Neural cell (in vitro differentiated cells): ENCODE data around the gene SULT1A2. TPM values are rescaled to one million over a fixed set of nuclear protein-coding genes. Genes with fewer than 3 reads are reported as not detected.
"Not testable (repeated sequence)": the region's sequence is repeated elsewhere in the genome, so short reads cannot be mapped to it uniquely, and the experiment has no call there.

Experiments used
- H2AFZ ChIP-seq: fragments of 200-600, 300-800 bp; sonication (generic), shearing (Covaris generic); 2 replicates; pipeline ENCODE4 v1.6.0; 2014; ENCODE audit warnings: low read depth, mild to moderate bottlenecking, antibody characterized with exemption, low read length, moderate library complexity
- H3F3A ChIP-seq: fragments of 200-600 bp; shearing (Covaris generic); 2 replicates; pipeline ENCODE4 v1.6.1; 2016; ENCODE audit warnings: mild to moderate bottlenecking, moderate library complexity, mixed read lengths, antibody characterized with exemption, low read length; ENCODE audit not compliant: insufficient read depth, poor library complexity, severe bottlenecking
- H3K27ac ChIP-seq: fragments of 200-600, 300-800 bp; sonication (generic), shearing (Covaris generic); 2 replicates; pipeline ENCODE4 v1.5.1; 2014; ENCODE audit warnings: mild to moderate bottlenecking, low read length, moderate library complexity
- H3K27me3 ChIP-seq: fragments of 300-800, 200-600 bp; sonication (generic), shearing (Covaris generic); 2 replicates; pipeline ENCODE4 v1.6.0; 2014; ENCODE audit warnings: mild to moderate bottlenecking, low read depth, low read length, moderate library complexity; ENCODE audit not compliant: insufficient read depth
- H3K36me3 ChIP-seq: fragments of 300-800, 200-600 bp; sonication (generic), shearing (Covaris generic); 2 replicates; pipeline ENCODE4 v1.5.1; 2014; ENCODE audit warnings: mild to moderate bottlenecking, antibody characterized with exemption, low read length, moderate library complexity; ENCODE audit not compliant: insufficient read depth
- H3K4me2 ChIP-seq: fragments of 300-800, 200-600 bp; sonication (generic), shearing (Covaris generic); 2 replicates; pipeline ENCODE4 v1.6.0; 2014; ENCODE audit warnings: mild to moderate bottlenecking, low read length
- H3K4me3 ChIP-seq: fragments of 300-800, 200-600 bp; sonication (generic), shearing (Covaris generic); 2 replicates; pipeline ENCODE4 v1.5.1; 2014; ENCODE audit warnings: mild to moderate bottlenecking, low read length, moderate library complexity
- H3K79me2 ChIP-seq: fragments of 200-600 bp; shearing (Covaris generic); replicated peaks from 2 replicates; pipeline ENCODE4 v1.6.0; 2014; ENCODE audit warnings: mild to moderate bottlenecking, low read length, moderate library complexity; ENCODE audit not compliant: insufficient read depth
- H3K9ac ChIP-seq: fragments of 300-800, 200-600 bp; sonication (generic), shearing (Covaris generic); 2 replicates; pipeline ENCODE4 v1.6.1; 2016; ENCODE audit warnings: mild to moderate bottlenecking, low read length, mixed read lengths
- H3K9me2 ChIP-seq: fragments of 200-600 bp; shearing (Covaris generic); 2 replicates; pipeline ENCODE4 v1.6.1; 2016; ENCODE audit warnings: mild to moderate bottlenecking, low read length, mixed read lengths; ENCODE audit not compliant: insufficient read depth
- H3K9me3 ChIP-seq: fragments of 200-600, 300-800 bp; sonication (generic), shearing (Covaris generic); 2 replicates; pipeline ENCODE4 v1.6.1; 2016; ENCODE audit warnings: mild to moderate bottlenecking, mixed run types, low read length, moderate library complexity, mixed read lengths
- H4K20me1 ChIP-seq: fragments of 200-600 bp; shearing (Covaris generic); 2 replicates; pipeline ENCODE4 v1.6.1; 2016; ENCODE audit warnings: mild to moderate bottlenecking, mixed run types; ENCODE audit not compliant: insufficient read depth
- EP300 ChIP-seq: fragments of 450-650 bp; conservative IDR thresholded peaks from 2 replicates; pipeline ENCODE4 v1.6.1; 2014; ENCODE audit warnings: antibody characterized with exemption, mild to moderate bottlenecking, moderate library complexity; ENCODE audit not compliant: poor library complexity, severe bottlenecking
- EZH2 ChIP-seq: fragments of 200-600, 300-800 bp; shearing (Covaris generic), sonication (generic); IDR thresholded peaks from 2 replicates; pipeline ENCODE4 v1.6.1; 2014; ENCODE audit warnings: antibody characterized with exemption, low read length, borderline replicate concordance, mild to moderate bottlenecking; ENCODE audit not compliant: insufficient read depth, poor library complexity, severe bottlenecking
- MXI1 ChIP-seq: fragments of 450-650 bp; conservative IDR thresholded peaks from 2 replicates; pipeline ENCODE4 v1.6.1; 2014; ENCODE audit warnings: antibody characterized with exemption, mild to moderate bottlenecking; ENCODE audit not compliant: poor library complexity, severe bottlenecking
- POLR2AphosphoS5 ChIP-seq: IDR thresholded peaks from 2 replicates; pipeline ENCODE4 v1.6.1; 2012
- RAD21 ChIP-seq: fragments of 450-650 bp; conservative IDR thresholded peaks from 2 replicates; pipeline ENCODE4 v1.6.1; 2014; ENCODE audit warnings: antibody characterized with exemption, mild to moderate bottlenecking, moderate library complexity
- REST ChIP-seq: IDR thresholded peaks from 2 replicates; pipeline ENCODE4 v1.6.1; 2012; ENCODE audit warnings: borderline replicate concordance
- SMC3 ChIP-seq: fragments of 450-650 bp; conservative IDR thresholded peaks from 2 replicates; pipeline ENCODE4 v1.6.1; 2014; ENCODE audit warnings: antibody characterized with exemption, mild to moderate bottlenecking, moderate library complexity; ENCODE audit not compliant: poor library complexity
- TAF1 ChIP-seq: IDR thresholded peaks from 2 replicates; pipeline ENCODE4 v1.6.1; 2012; ENCODE audit warnings: low read depth
- polyA plus RNA-seq: library from polyadenylated mRNA; depleted of rRNA; stranded (reverse); fragments of >200 nt; gene quantifications from 2 replicates; pipeline ENCODE4 v1.2.3, GENCODE V29; 2014

Gene SULT1A2
- polyA plus RNA-seq, 1 donor from 2014 or later: not detected

GRCh38 chr16:28569968-28570752 is 26.7 kb downstream of the SULT1A2 start:
- Histone ChIP-seq H4K20me1 (no peaks in the 10 kb centered on the region), H3K9me2 (no peaks in the 10 kb centered on the region), H3K4me3 (no peak overlapping the region), H3K4me2 (no peak overlapping the region), H3K79me2 (no peaks in the 10 kb centered on the region), H3K9ac (no peak overlapping the region), H2AFZ (no peak overlapping the region), H3K9me3 (no peaks in the 10 kb centered on the region), H3K27ac (no peak overlapping the region), H3K27me3 (no peaks in the 10 kb centered on the region), H3F3A (no peaks in the 10 kb centered on the region), H3K36me3 (no peaks in the 10 kb centered on the region)
- TF ChIP-seq EP300 (no peak), TAF1 (no peak), REST (no peak), RAD21 (no peak), POLR2AphosphoS5 (no peak), EZH2 (no peak)

GRCh38 chr16:28569021-28569420 is 27.8 kb downstream of the SULT1A2 start:
- no peak overlapping the region for H3K4me3 ChIP-seq
- no peaks in the 10 kb centered on the region for H3K36me3 ChIP-seq
- no peaks in the 10 kb centered on the region for H3K27me3 ChIP-seq
- H3K27ac ChIP-seq: no peak overlapping the region
- no peaks in the 10 kb centered on the region for H4K20me1 ChIP-seq
- H3K9ac ChIP-seq: no peak overlapping the region
- no peaks in the 10 kb centered on the region for H3K79me2 ChIP-seq
- H2AFZ ChIP-seq: no peak overlapping the region
- H3K9me3 ChIP-seq: no peaks in the 10 kb centered on the region
- no peak overlapping the region for H3K4me2 ChIP-seq
- TF ChIP-seq POLR2AphosphoS5 (no peak), SMC3 (no peak)
- H3F3A ChIP-seq: no peaks in the 10 kb centered on the region
- H3K9me2 ChIP-seq: no peaks in the 10 kb centered on the region

DNA sequence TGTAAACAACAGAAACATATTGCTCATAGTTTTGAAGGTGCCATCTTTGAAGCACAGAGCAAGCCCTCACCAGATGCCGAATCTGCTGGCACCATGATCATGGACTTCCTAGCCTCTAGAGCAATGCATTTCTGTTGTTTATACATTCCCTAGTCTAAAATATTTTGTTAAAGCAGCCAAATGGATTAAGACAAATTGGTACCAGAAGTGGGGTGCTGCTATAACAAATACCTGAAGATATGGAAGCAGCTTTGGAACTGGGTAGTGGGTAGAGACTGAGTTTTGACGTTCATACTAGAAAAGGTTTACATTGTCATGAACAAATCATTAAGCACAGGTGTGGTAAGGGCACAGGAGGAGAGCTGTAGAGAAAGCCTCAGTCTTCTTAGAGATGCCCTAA is 29.6 kb downstream of the SULT1A2 start:
- Histone ChIP-seq H3K36me3 (no peaks in the 10 kb centered on the region), H3K9ac (no peak overlapping the region), H3K79me2 (no peaks in the 10 kb centered on the region), H2AFZ (no peak overlapping the region), H3K27me3 (no peaks in the 10 kb centered on the region), H3K27ac (no peak overlapping the region), H3K9me2 (no peaks in the 10 kb centered on the region), H3K4me3 (no peak overlapping the region), H4K20me1 (no peaks in the 10 kb centered on the region), H3K9me3 (no peaks in the 10 kb centered on the region), H3F3A (no peaks in the 10 kb centered on the region), H3K4me2 (no peak overlapping the region)
- no peak for TF ChIP-seq RAD21
- TF ChIP-seq POLR2AphosphoS5: no peak
- TF ChIP-seq MXI1: no peak

- H3K4me3 ChIP-seq, H3K9ac ChIP-seq, H3K9me3 ChIP-seq, H3K79me2 ChIP-seq, H3K4me2 ChIP-seq, H3K27ac ChIP-seq, H4K20me1 ChIP-seq, H3K27me3 ChIP-seq, H3F3A ChIP-seq, H3K36me3 ChIP-seq, H3K9me2 ChIP-seq, H2AFZ ChIP-seq: not testable (repeated sequence)
These were observed 30.5 kb downstream of the SULT1A2 start for GRCh38 chr16:28566233-28566925.
